ENCODE results near the gene ASPG.

- TF ChIP-seq CTCF (IDR thresholded peaks at IDR 0.05; ENCODE audit: poor library complexity, severe bottlenecking) = no peak
- TF ChIP-seq RAD21 (conservative IDR thresholded peaks at IDR 0.05) = no peak
Observed at GRCh38 chr14:104140463-104141331, 55.2 kb downstream of the ASPG start.

All from neural cell (in vitro differentiated cells).